ENCODE data around the gene SYTL1.

- TF ChIP-seq POLR2AphosphoS5 (IDR thresholded peaks at IDR 0.05; ENCODE audit: low read depth, low read length): no peak
- no peak for TF ChIP-seq POLR2A (IDR thresholded peaks at IDR 0.05; ENCODE audit: low read depth, low read length)
Measured at GRCh38 chr1:27331922-27332321, 9.9 kb upstream of the SYTL1 start.
